Activated T-helper 1 cell treated with Interleukin-2 at 50 U/mL for 16 hours (primary cell): ENCODE measurements around the gene TMEM191C.
"Not testable (repeated sequence)": the region's sequence is repeated elsewhere in the genome, so short reads cannot be mapped to it uniquely, and the experiment has no call there.

Source experiments
- DNase-seq: peaks from one replicate; pipeline ENCODE4 v3.0.0-alpha.2; 2020; ENCODE audit warnings: low read depth

Gene TMEM191C

DNA sequence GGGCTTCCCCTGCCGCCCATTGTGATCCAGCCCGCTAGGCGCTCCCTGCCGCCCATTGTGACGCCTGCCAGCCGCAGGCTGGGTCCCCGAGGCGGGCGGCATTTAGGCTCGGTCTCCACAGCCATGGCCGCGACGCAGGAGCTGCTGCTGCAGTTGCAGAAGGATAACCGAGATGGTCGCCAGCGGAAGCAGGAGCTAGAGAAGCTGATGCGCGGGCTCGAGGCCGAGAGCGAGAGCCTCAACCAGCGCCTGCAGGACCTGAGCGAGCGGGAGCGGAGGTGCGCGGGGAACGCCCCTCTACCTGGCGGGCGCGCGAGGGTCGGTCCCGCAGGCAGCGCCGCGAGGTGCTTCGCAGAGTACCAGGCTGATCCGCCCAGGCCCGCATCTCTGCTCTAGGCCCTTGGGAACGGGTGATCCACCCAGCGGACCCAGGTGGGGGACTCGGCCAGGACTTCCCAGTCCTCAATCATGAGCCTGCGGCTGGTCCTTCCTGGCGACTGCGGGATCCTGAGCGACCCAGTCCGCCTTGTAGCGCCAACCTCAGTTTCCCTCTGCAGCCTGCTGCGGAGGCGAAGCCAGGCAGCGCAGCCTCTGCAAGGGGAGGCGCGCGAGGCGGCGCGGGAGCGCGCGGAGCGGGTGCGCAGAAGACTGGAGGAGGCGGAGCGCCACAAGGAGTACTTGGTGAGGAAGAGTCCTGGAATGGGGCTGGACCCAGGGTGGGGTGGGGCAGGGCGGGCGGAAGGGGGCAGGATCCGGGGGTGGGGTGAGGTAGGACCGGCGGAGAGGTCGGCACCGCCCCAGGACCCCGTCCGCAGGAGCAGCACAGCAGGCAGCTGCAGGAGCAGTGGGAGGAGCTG, at the start of gene TMEM191C:
TSS of gene TMEM191C (plus strand) at position 51 of the 857 bp plus-strand sequence. CDS start at position 124, 73 bp downstream.
- not testable (repeated sequence) for DNase-seq

DNA sequence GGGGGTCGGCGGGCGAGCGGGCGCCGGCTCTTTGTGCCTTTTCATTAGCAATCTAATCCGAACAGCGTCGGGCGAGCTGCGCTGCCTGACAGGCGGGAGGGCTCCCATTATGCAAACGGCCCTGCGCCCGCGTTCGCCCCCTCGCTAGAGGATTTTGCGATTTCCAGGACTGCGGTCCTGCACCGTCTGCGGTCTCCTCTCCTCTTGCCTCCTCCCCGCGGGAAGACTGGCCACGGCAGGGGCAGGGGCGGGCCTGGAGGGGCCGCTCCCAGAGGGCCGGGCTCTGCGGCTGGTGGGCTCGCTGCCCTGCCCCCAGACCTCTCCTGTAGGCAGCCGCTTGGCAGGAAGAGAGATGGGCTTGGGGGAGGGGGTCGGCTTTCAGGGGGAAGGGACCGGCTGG, 49.3 kb upstream of the TMEM191C start:
- not testable (repeated sequence) for DNase-seq

DNA sequence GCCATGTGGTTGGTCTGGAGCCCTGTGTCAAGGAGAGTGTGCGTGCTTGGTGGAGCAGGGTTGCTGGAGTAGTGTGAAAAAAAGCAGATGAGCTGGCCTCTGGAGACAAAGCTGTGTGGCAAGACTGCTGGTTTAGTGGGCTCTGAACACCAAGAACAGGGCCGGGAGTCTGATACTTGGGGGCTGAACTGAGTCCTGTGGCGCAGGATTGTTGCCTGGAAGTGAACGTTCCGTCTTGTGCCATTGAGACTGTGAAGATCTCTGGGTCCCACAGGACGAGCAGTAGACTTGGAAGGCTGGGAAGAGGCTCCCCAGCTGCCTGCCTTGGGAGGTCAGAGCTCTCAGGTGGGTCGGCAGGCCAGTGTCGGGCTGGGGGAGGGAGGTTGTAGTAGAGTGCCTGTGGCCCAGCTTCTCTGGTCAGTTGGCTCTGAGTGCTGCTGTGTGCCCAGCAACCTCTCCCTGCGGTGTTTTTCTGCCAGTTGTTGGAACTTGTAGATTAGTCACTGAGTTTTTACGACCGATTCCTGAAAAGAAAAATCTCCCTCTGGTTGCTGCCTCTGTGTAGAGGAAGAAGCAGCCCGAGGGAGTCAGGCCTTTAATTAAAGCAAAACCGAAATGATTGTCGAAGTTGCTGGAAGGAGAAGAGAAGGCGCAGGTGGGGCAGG, 48.1 kb upstream of the TMEM191C start:
- not testable (repeated sequence) for DNase-seq

GRCh38 chr22:21420180-21420763, 46.9 kb upstream of the TMEM191C start:
- DNase-seq = not testable (repeated sequence)

DNA sequence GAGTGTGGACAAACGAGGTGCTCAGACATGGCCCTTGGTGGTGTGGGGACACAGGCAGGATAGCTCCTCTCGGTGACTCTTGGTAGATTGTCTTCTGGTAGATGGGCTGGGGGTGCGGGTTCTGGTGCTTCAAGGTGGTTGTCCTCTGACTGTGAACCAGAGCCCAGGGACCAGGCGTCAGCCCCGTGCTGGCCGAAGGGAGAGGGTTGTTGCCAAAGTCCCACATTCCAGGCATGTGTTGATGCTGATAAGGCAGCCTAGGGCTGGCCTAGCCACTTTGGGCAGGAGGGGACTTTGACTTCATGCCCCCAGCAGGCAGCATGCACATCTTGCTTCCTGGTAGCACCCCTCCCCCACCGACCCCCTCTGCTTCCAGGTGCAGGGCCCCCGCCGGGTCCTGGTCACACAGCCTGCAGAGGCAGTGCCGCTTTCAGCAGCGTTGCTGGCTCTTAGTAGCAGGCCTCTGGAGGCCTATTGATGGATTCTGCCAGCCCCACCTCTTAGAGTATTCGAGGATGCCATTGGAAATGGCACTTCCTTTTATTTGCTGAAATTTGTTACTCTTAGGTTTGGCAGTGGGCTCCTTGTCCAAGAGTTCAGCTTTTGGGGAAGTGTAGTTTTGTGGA, 43.0 kb upstream of the TMEM191C start:
- not testable (repeated sequence) for DNase-seq

- DNase-seq = not testable (repeated sequence)
Measured at GRCh38 chr22:21434378-21435233, 32.6 kb upstream of the TMEM191C start.

GRCh38 chr22:21435998-21436810, 31.0 kb upstream of the TMEM191C start:
- not testable (repeated sequence) for DNase-seq

DNA sequence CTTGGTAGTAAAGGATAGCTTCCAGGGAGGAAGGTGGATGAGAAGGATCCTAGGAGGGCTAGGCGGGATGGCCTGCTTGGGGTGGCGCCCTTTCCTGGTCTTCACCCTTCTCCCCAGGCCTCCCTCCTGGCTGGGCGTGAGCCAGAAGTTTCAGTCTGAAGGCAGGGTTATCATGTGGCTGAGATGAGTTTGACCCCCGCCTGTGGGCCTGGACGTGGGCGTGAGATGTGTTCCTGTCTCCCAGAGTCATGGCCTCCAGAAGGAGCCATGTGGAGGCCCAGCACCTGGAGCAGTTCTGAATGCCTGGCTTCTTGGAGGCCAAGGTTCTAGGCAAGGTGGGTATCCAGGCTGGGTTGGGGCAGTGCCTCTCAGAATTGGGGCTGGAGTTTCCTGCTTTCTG, 29.2 kb upstream of the TMEM191C start:
- DNase-seq = not testable (repeated sequence)

DNA sequence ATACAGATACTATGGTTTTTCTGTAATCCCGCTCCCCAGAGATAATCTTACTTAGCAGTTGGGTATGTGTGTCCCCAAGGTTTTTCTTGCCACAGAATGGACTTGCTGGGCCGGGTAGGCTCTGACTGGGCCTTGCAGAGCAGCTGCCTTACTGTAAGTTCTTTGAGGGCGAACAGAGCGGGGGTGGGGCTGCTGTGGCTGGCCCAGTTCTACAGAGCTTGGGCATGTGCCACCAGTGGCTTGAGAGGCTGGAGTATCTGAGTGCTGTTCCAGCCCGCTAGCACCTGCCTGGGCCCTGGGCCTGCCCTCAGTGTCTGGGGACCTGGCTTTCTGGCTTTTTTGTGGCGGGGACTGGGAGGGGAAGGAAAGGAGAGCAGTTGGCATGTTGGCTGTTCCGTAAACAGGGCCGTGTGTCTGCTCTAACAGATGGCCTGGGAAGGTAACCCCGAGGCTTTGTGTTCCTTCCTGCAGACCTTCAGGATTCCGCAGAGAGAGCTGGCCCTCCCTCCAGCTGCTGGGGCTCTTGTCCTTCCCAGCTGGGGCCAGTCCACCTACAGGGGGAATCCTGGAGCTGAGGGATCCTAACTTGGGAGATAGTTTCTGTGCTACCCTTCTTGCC, 27.1 kb upstream of the TMEM191C start:
- DNase-seq = not testable (repeated sequence)

GRCh38 chr22:21440676-21441075, 26.5 kb upstream of the TMEM191C start:
- not testable (repeated sequence) for DNase-seq

- not testable (repeated sequence) for DNase-seq
Measured at GRCh38 chr22:21441170-21441569, 26.0 kb upstream of the TMEM191C start.

DNA sequence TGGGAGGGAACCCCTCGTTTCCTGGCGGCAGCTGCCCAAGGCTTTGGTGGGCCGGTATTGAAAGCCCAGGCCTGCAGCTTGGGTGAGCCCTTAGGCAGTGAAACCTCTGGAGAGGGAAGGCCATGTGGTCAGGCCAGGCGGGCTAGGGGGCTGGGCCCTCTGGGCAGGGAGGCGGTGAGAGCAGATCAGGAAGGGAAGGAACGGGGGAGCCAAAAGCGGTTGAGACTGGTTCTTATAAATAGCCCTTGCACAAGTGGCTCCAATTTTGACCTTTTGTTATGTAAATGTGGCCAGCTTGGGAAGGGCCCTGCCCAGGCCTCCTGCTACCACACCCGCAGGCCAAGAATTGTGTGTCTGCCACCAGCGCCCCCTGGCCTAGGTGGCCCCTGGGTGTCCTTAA, 25.1 kb upstream of the TMEM191C start:
- not testable (repeated sequence) for DNase-seq

GRCh38 chr22:21442646-21443045, 24.5 kb upstream of the TMEM191C start:
- DNase-seq = not testable (repeated sequence)

GRCh38 chr22:21443057-21443734, 24.0 kb upstream of the TMEM191C start:
- DNase-seq = no peak

DNA sequence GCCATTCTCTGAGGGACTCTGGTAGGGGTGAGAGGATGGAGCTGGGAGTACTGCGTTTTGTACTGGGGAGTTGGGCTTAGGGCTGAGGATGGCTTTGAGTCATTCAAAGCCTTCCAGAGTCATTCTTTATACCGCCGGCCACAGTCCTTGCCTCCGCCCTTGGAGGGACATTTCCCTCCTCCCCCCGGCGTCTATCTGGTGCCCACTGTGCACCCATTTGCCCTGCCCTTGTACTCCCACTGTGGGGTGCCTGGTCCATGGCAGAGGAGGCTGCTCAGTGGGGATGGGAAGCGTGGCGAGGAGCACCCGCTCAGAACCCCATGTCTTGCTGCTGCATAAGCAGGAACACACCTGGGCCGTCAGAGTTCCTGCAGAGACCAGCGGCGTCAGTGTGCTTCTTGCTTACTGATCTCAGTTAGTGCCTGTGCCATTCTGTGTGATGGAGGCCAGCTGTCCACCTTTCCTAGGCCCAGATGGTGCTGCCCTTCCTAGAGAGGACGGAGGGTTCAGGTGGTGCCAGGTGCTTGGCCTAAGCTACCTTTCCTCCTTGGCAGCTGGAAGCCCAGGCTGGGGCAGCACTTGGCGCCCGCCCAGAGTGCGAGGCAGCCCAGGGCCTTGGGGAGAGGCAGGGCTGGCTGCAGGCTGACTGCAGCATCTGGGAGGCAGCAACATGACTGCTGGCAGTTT, 23.3 kb upstream of the TMEM191C start:
- DNase-seq = no peak

DNA sequence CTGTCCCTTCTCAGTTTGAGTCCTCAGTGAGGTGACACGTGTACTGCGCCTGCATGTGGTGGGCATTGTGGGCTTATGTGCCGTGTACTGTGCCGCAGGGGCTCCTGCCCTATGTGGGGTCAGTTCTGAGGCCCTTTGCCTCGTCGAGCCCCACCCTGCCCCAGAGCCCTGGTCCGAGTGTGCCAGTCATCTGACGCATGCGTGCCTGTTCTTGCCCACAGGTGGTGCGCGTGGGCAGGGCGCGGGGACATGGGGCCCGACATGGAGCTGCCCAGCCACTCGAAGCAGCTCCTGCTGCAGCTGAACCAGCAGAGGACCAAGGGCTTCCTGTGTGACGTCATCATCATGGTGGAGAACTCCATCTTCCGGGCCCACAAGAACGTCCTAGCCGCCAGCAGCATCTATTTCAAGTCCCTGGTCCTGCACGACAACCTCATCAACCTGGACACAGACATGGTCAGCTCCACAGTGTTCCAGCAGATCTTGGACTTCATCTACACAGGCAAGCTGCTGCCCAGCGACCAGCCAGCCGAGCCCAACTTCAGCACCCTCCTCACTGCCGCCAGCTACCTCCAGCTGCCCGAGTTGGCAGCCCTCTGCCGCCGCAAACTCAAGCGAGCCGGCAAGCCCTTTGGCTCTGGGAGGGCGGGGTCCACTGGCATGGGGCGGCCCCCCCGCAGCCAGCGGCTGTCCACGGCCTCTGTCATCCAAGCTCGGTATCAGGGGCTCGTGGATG, 22.3 kb upstream of the TMEM191C start:
- no peak for DNase-seq

DNA sequence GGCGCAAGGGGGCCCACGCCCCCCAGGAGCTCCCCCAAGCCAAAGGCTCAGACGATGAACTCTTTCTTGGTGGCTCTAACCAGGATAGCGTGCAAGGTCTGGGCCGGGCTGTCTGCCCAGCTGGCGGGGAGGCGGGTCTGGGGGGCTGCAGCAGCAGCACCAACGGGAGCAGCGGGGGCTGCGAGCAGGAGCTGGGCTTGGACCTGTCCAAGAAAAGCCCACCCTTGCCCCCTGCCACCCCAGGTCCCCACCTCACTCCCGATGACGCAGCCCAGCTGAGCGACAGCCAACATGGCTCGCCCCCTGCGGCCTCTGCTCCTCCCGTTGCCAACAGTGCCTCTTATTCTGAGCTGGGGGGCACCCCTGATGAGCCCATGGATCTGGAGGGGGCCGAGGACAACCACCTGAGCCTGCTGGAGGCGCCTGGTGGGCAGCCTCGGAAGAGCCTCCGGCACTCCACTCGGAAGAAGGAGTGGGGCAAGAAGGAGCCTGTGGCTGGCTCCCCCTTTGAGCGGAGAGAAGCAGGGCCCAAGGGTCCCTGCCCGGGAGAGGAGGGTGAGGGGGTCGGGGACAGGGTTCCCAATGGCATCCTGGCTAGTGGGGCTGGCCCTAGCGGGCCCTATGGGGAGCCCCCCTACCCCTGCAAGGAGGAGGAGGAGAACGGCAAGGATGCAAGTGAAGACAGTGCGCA, 21.6 kb upstream of the TMEM191C start:
- DNase-seq = no peak
